Stimulated activated CD4-positive, alpha-beta T cell treated with anti-CD3 and anti-CD28 coated beads, TNF-alpha, amount 100 ng/mL, for 48 hours (primary cell): Measurements from ENCODE around the gene OPTC.

Experiments
- DNase-seq, 3 donors: peaks; one replicate each; pipeline ENCODE4 v3.0.0-alpha.2; 2020; ENCODE audit warnings: low read depth in 3 of 3

OPTC gene

DNA sequence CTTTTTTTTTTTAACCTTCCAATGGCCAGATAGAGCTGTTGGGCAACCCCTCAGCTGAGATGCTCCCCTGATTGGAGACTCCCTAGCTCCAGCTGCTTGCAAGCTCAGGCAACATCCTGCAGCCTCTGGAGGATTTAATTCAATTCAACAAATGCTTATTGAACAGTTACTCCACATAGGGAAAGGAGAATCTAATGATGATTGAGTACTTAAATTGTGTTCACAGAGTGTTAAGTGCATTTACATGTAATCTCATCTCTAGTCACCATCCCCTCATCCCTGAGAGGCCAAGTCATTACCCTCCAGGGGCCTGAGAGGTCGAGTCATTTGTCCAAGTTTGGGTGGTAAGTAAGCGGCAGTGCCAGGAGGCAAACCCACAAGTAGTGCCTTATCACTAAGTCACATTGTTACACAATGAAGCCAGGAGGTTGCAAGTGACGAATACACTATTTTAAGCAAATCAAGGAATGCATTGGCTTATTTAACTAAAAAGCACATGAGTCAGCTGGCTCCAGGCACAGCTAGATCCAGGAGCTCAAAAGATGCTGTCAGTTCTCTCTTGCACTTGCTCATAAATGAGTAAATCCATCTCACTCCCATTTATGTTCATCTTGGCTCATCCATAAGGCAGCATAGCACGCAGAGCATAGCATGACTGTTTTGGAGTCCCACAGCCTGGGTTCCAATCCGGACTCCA lies 64.3 kb downstream of the OPTC start:
- DNase-seq: no peak
